Measurements from ENCODE around the gene GTF3A.

DNA sequence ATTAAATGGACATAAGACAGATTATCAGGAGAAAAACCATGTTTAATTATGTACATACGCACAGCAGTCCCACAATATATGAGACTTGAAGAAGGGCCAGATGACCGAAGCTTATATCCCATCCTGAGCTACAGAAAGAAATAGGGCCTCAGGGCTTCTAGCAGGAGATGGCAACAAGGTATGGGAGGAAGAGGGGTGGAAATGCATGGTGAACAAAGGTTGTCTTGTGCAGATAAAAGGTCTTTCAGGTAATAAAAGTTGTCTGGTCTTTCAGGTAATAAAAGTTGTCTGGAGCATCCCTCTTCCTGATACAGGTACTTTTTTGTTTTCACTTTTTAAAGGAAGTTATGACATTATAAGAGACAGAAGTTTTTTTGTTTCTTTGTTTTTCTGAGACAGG lies 15.4 kb upstream of the GTF3A start:
- TF ChIP-seq, protein P1, sequence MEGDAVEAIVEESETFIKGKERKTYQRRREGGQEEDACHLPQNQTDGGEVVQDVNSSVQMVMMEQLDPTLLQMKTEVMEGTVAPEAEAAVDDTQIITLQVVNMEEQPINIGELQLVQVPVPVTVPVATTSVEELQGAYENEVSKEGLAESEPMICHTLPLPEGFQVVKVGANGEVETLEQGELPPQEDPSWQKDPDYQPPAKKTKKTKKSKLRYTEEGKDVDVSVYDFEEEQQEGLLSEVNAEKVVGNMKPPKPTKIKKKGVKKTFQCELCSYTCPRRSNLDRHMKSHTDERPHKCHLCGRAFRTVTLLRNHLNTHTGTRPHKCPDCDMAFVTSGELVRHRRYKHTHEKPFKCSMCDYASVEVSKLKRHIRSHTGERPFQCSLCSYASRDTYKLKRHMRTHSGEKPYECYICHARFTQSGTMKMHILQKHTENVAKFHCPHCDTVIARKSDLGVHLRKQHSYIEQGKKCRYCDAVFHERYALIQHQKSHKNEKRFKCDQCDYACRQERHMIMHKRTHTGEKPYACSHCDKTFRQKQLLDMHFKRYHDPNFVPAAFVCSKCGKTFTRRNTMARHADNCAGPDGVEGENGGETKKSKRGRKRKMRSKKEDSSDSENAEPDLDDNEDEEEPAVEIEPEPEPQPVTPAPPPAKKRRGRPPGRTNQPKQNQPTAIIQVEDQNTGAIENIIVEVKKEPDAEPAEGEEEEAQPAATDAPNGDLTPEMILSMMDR (IDR thresholded peaks at IDR 0.05; ENCODE audit: control extremely low read depth in 1 of 3, insufficient read depth in 1 of 3, low read depth in 1 of 3, low read length in 3 of 3): no peak
- TF ChIP-seq EZH2 (IDR thresholded peaks at IDR 0.05; ENCODE audit: low read depth, low read length, severe bottlenecking) (no peak), NRF1 (IDR thresholded peaks at IDR 0.05; ENCODE audit: low read depth, low read length) (no peak), POLR2AphosphoS5 (IDR thresholded peaks at IDR 0.05; ENCODE audit: low read depth, low read length) (no peak), RAD21 (IDR thresholded peaks at IDR 0.05 in 1 of 2, conservative IDR thresholded peaks at IDR 0.05 in 1 of 2; ENCODE audit: low read depth in 2 of 2, low read length in 2 of 2) (no peak), GTF2F1 (IDR thresholded peaks at IDR 0.05; ENCODE audit: borderline replicate concordance, low read depth, low read length) (no peak)
- TF ChIP-seq, protein P2, sequence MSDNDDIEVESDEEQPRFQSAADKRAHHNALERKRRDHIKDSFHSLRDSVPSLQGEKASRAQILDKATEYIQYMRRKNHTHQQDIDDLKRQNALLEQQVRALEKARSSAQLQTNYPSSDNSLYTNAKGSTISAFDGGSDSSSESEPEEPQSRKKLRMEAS (IDR thresholded peaks at IDR 0.05): no peak
